ENCODE data around the gene KAZN. TPM values are rescaled to one million over a fixed set of nuclear protein-coding genes. Genes with fewer than 3 reads are reported as not detected.
"Not testable (repeated sequence)": the region's sequence is repeated elsewhere in the genome, so short reads cannot be mapped to it uniquely, and the experiment has no call there.

Gene KAZN
- total RNA-seq, 1 donor from 2014 or later, result 40.6 TPM

DNA sequence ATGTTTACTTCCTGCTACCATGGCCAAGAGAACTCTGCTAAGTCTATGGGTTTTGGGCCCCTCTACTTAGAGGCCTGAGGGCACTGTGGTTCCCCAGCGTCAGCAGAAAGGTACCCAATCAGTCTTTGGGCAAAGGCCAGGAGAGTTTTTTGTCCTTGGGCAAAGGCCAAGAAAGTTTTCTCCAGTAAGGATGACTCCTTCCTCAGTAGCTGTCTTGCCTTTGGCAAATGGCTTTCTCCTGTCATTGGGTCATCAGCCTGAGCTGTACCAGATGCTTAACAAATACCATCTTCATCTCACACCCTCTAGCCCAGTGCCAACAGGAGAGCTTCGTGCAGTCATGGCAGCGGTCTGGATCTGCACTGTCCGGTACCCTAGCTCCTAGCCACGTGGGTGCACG is 355.7 kb downstream of the KAZN start:
- no peak for DNase-seq (ENCODE audit: low spot score)

DNA sequence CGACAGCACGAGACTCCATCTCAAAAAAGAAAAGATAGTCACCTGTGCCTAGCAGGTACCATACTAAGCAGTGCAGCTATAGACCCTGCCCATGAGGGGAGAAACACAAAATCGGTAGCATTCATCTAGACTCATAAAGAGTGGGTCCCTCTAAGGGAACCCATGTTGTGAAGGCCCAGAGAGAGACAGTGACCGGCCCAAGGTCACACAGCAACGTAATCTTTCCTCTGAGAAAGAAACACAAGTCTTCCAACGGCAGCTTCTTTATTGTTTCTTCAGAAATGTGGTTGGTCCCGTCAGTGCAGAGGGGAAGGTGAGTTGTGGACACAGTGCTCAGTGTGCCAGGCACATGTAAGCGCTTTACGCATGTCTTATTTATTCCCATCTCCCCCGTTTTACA is 356.4 kb downstream of the KAZN start:
- DNase-seq (ENCODE audit: low spot score), result no peak

- no peak for DNase-seq (ENCODE audit: low spot score)
Measured at GRCh38 chr1:14955402-14955801, 356.9 kb downstream of the KAZN start.

GRCh38 chr1:14955976-14956375 is 357.5 kb downstream of the KAZN start:
- no peak for DNase-seq (ENCODE audit: low spot score)

DNA sequence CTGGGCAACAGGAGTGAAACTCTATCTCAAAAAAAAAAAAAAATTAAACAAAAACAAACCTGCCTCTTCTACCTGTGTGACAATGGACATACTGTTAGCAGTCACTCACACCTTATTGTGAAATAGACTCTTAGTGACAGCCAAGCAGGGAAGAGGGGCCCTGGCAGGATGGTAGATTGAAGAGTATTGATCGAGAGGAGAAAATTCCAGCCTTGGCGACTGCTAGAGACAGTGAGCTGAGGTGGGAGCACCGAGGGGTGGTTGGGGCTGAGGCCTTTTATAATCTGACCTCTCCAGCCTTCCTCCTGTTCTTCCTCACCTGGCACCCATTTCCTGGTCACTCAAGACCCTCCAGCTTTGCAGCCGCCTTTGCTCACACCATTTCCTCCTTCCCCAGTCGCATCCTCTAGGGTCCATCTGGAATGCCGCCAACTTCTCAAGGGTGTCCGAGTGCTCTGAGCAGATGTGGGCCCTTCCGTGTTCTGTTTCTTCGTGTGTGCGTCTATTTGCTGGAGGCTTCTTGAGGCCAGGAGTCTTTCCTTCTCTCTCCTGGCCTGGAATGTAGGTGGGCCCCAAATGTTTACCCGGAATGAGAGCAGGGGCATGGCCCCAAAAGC is 358.2 kb downstream of the KAZN start:
- DNase-seq (ENCODE audit: low spot score), result no peak

DNA sequence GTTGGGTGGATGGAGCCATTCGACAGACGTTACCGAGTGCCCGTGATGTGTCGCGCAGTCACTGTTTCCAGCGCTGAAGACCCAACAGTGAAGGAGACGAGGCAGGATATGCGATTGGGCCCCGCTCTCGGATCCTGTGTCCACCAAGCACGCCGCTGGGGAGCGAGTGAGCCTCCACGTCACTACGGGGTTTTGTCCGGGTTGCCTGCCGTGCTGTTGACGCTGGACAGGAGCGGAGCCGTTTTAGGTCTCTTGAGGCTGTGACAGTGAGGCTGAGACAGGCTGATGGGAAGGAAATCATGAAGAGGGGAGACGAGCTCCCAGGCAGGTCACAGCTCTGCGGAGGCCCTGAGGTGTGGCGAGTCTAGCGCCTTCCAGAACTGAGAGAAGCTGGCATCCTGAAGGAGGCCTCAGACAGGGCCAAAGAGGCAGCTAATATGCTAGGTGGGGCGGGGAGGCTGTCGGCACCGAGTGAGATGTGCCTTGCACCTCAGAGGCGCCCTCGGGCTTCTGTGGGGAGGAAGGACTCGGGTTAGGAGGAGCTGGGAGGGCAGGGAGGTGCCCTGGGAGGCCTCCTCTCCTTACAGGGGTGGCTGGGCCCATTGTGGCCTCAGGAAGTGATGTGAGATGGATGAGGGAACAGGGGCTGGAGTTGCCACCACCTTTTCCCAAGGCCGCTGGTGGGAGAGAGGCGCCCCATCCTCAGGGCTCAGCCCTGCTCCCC is 359.1 kb downstream of the KAZN start:
- DNase-seq (ENCODE audit: low spot score), result no peak

DNA sequence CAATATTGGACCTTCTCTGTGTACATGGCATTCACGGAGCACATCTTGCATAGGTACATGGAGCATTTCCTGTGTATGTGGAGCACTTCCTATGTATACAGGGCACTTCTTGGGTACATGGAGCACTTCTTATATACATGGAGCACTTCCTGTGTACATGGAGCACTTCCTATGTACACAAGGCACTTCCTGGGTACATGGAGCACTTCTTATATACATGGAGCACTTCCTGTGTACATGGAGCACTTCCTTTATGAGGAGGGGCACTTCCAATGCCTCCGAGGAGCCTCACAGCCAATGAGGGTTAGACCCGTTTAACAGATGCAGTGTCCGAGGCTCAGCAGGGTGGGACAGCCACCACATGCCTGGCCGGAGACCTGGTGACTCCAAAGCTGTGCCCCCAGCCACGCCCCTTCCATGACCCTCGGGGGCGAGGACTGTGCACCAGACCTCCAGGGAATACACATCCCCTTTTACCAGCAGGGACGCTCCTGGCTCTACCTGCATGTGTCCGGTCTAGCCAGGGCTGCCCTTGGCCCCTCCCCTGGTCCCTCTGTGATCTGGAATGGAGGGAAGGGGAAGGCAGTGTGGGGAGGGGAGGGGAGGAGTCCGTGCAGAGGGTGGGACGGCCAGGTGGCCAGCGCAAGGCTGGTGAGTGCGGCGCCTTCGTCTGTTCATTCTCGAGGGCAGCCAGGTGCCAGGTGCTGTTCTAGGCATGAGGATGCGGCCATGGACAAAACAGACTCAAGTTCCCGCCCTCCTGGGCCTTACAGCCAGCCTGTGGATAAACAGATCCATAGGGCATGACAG is 360.0 kb downstream of the KAZN start:
- DNase-seq (ENCODE audit: low spot score), result no peak

DNA sequence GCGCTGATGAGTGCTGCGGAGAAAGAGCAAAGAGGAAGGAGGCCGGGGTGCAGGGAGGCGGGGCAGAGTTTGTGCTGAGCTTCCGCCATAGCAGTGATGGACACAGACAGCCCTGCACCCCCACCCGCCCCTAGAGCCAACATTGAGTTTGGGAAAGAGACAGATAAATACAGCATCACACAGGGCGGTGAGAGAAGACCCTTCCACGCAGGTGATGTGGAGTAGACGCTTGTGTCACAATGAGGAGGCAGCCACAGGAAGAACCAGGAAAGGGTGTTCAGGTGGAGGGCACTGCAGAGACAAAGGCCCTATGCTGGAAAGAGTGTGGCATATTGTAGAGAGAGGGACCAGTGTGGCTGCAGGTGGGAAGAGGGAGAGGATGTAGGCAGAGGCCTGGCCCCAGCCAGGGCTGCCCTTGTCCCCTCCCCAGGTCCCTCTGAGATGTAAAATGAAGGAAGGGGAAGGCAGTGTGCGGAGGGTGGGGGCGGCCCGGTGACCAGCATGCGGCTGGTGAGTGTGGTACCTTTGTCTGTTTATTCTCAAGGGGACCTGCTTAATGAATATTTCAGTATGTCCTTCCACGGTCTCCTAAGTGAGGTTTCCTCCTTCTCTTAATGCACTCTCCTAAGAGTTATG is 360.7 kb downstream of the KAZN start:
- DNase-seq (ENCODE audit: low spot score), result no peak

GRCh38 chr1:14961661-14962267 is 363.3 kb downstream of the KAZN start:
- DNase-seq (ENCODE audit: low spot score), result no peak

- no peak for DNase-seq (ENCODE audit: low spot score)
Measured at GRCh38 chr1:14962407-14962806, 363.9 kb downstream of the KAZN start.

- DNase-seq (ENCODE audit: low spot score), result not testable (repeated sequence)
Measured at GRCh38 chr1:14963791-14964710, 365.6 kb downstream of the KAZN start.

DNA sequence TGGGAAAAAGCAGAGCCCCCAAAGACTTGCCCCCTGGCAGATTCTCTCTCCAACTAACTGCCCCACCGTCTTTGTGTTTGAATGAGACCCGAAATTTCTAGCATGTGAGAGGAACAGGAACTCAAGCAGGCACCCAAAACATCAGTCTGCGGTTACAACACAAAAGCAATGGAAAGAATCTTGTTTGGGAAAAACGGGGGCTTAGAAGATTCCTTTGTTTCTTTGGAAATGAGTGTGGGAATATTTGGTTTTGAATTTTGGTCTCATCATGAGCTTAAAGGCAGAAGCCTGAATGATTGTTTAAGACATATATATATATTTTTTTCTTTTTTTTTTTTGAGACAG is 366.2 kb downstream of the KAZN start:
- no peak for DNase-seq (ENCODE audit: low spot score)

- DNase-seq (ENCODE audit: low spot score), result no peak
Measured at GRCh38 chr1:14968251-14968851, 369.9 kb downstream of the KAZN start.

GRCh38 chr1:14969006-14969405 is 370.5 kb downstream of the KAZN start:
- no peak for DNase-seq (ENCODE audit: low spot score)

DNA sequence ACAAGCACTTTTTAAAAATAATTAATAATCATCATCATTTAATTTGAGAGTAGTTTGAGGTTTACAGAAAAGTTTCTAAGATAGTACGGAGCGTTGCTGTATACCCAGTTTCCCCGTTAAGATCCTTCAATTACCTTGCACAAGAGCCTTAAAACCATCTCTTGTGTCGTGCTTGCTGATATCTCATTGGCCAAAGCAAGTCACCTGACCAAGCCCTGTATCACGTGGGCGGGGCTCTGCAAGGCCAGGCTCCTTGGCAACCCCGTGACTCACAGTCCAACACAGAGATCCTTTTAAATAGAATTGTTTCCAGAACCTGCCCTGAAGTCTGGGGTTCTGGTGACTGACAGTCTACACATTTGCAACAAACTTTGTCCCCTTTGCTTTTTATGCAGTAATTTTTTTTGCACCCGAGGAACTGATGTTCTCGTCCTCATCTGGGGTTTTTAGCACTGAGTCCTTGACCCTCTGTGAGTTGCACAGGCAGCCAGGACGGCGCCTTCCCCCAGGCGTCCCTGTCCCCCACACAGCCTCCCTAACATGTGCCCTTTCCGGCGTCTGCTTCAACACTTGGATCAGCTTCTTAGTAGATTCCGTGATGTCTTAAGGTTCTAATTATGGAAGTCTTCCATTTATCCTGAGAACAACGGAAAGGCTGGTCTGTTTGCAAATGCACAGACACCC is 371.8 kb downstream of the KAZN start:
- no peak for DNase-seq (ENCODE audit: low spot score)

- DNase-seq (ENCODE audit: low spot score), result no peak
Measured at GRCh38 chr1:14970799-14971141, 372.3 kb downstream of the KAZN start.

DNA sequence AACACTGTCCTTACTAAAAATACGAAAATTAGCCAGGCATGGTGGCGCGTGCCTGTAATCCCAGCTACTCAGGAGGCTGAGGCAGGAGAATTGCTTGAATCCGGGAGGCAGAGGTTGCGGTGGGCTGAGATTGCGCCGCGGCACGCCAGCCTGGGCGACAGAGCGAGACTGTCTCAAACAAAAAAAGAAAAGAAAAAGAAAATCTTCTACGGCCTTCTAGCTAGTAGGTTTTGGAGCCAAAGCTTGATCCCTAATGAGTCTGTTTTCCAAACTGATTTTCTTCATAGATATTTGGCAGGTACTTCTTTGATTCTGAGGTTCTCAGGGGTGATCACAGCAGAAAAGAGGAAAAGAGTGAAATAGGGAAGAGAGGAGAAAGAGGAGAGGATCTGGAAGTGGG is 372.7 kb downstream of the KAZN start:
- no peak for DNase-seq (ENCODE audit: low spot score)

- no peak for DNase-seq (ENCODE audit: low spot score)
Measured at GRCh38 chr1:14972107-14972506, 373.6 kb downstream of the KAZN start.

DNA sequence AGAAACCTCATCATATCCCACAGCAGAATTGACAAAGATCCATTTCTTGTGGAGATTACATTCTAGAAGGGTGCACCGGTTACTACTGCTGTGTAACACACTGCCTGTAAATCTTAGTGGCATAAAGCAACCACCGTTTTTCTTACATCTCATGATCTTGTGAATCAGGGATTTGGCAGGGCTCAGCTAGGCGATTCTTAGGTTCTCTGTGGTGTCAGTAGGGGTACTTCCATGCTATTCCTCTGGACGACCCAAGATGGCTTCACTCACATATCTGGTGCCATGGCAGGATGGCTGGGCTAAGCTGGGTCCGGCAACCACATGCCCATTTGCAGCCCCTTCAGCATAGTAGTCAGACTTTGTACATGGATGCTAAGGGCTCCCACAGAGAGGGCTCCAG is 375.3 kb downstream of the KAZN start:
- no peak for DNase-seq (ENCODE audit: low spot score)

GRCh38 chr1:14974361-14974760 is 375.9 kb downstream of the KAZN start:
- no peak for DNase-seq (ENCODE audit: low spot score)

Measured in ureter (tissue), 1 donor.